ENCODE measurements around the gene MMP24.

MMP24 gene

GRCh38 chr20:35325401-35325800, 98.9 kb downstream of the MMP24 start:
- no peak overlapping the region for H3K4me3 ChIP-seq (replicated peaks; ENCODE audit: low read depth, low read length)
- no peak for DNase-seq (ENCODE audit: extremely low read depth, insufficient read length)
- TF ChIP-seq, protein P1, sequence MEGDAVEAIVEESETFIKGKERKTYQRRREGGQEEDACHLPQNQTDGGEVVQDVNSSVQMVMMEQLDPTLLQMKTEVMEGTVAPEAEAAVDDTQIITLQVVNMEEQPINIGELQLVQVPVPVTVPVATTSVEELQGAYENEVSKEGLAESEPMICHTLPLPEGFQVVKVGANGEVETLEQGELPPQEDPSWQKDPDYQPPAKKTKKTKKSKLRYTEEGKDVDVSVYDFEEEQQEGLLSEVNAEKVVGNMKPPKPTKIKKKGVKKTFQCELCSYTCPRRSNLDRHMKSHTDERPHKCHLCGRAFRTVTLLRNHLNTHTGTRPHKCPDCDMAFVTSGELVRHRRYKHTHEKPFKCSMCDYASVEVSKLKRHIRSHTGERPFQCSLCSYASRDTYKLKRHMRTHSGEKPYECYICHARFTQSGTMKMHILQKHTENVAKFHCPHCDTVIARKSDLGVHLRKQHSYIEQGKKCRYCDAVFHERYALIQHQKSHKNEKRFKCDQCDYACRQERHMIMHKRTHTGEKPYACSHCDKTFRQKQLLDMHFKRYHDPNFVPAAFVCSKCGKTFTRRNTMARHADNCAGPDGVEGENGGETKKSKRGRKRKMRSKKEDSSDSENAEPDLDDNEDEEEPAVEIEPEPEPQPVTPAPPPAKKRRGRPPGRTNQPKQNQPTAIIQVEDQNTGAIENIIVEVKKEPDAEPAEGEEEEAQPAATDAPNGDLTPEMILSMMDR (IDR thresholded peaks at IDR 0.05; ENCODE audit: insufficient read depth, low read length, poor library complexity, severe bottlenecking), result no peak
- no peaks in the 10 kb centered on the region for H3K27me3 ChIP-seq (replicated peaks; ENCODE audit: control insufficient read depth, insufficient read depth, low read length)
- no peaks in the 10 kb centered on the region; the same call in none of the 2 replicates for H3K36me3 ChIP-seq (ENCODE audit: control insufficient read depth, insufficient read depth, low read length)

DNA sequence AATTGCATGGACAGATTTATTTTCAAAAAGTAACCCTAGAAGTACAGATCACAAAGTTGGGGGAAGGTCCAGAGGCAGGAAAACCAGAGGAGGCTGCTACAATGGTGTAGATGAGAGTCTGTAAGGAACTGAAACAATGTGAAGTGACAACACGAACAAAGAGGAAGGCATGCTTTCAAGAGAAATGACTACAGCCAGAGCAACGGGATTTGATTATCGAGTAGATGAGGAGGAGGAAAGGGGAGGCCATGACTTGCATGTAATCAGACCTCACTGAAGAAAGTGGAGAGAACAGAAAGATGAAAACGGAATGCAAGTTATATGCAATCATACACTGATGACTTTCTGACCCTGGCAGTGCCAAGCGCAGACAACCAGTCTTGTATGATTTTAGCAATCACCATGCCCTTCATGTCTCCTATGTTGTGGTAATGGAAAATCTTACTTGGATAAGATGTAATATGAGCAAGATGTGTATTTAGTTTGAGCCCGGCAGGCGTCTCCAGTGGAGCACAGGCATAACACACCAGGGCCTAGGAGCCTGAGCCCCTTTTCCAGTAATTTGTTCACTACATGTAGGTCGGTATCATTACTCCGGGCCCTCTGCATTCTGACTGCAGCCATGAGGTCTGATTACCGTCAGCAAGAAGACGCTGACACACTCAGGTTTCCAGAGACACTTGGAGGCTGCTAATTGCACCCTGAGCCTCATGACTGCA, 99.7 kb downstream of the MMP24 start:
- H3K4me3 ChIP-seq (replicated peaks; ENCODE audit: low read depth, low read length), result no peak overlapping the region
- H3K36me3 ChIP-seq (ENCODE audit: control insufficient read depth, insufficient read depth, low read length), result peaks cover 1% of the 10 kb centered on the region
- TF ChIP-seq, protein P1 (IDR thresholded peaks at IDR 0.05; ENCODE audit: insufficient read depth, low read length, poor library complexity, severe bottlenecking), result no peak
- no peak for DNase-seq (ENCODE audit: extremely low read depth, insufficient read length)
- no peaks in the 10 kb centered on the region for H3K27me3 ChIP-seq (replicated peaks; ENCODE audit: control insufficient read depth, insufficient read depth, low read length)
